GM12875 (cell line): ENCODE measurements around the gene MRGPRG.

Experiments used
- H3K4me3 ChIP-seq: one replicate; pipeline ENCODE4 v1.5.1; 2011; ENCODE audit warnings: low read depth, low read length, control low read depth
- TF ChIP-seq, protein P1 (sequence below): IDR thresholded peaks from 2 replicates; pipeline ENCODE4 v1.5.1; 2011; ENCODE audit warnings: low read depth, mild to moderate bottlenecking, control low read depth, inconsistent platforms, low read length, moderate library complexity, borderline replicate concordance; ENCODE audit not compliant: insufficient read depth

Gene MRGPRG

DNA sequence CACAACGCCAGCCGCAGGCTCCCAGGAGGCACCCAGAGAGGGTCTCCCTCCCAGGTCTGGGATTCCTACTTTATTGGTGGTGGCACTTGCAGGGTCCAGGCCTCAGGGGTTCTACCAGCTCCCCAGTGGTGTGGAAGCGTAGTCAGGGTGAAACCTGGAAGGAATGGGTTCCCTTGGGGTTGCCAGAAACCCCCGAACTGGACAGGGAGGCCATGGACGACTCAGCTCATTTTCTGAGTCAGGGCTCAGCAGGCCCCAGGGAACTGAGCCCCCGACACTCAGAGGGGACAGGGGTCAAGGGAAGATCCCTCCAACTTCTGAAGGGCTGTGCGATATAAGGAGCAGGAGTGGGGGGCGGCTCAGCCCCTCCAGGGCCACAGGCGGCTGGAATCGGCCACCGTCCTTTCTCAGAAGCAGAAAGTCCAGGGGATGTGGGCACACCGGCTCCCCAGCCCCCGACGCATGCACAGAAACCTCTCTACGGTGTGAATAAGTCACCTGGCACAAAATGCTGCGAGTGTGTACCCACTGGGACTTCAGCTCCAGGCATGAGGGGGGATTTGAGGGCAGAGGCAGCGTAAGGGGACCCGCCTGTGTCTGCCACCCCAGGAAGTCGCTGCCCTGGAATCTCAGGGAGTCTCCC lies 25.1 kb downstream of the MRGPRG start:
- TF ChIP-seq, protein P1, sequence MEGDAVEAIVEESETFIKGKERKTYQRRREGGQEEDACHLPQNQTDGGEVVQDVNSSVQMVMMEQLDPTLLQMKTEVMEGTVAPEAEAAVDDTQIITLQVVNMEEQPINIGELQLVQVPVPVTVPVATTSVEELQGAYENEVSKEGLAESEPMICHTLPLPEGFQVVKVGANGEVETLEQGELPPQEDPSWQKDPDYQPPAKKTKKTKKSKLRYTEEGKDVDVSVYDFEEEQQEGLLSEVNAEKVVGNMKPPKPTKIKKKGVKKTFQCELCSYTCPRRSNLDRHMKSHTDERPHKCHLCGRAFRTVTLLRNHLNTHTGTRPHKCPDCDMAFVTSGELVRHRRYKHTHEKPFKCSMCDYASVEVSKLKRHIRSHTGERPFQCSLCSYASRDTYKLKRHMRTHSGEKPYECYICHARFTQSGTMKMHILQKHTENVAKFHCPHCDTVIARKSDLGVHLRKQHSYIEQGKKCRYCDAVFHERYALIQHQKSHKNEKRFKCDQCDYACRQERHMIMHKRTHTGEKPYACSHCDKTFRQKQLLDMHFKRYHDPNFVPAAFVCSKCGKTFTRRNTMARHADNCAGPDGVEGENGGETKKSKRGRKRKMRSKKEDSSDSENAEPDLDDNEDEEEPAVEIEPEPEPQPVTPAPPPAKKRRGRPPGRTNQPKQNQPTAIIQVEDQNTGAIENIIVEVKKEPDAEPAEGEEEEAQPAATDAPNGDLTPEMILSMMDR, result no peak
- no peak overlapping the region for H3K4me3 ChIP-seq

GRCh38 chr11:3192511-3193372 lies 25.9 kb downstream of the MRGPRG start:
- TF ChIP-seq, protein P1, result no peak
- no peak overlapping the region for H3K4me3 ChIP-seq

DNA sequence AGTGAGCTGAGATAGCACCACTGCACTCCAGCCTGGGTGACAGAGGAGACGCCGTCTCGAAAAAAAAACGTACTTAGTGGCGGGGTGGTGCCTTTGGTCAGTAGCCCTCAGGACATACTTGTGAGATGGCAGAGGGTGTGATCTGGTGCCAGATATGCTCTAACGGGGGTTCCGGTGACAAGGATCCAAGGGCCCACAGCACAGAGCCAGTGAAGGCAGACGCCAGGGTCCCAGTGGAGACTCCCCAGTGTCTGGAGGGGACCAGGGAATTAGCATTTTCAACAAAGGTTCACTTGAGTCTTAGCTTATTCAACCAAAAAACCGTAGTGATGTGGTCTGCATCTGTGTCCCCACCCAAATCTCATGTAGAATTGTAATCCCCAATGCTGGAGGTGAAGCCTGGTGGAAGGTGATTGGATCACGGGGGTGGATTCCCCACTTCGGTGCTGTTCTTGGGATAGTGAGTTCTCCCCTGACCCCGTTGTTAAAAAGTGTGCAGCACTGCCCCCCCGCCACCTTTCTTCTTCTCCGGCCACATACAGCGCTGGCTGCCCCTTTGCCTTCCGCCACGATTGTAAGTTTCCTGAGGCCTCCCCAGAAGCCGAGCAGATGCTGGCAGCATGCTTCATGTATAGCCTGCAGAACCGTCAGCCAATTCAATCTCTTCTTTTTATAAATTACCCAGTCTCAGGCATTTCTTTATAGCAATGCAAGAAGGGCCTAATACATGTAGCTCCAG lies 26.9 kb downstream of the MRGPRG start:
- TF ChIP-seq, protein P1, result no peak
- H3K4me3 ChIP-seq, result no peak overlapping the region

GRCh38 chr11:3190600-3190999 lies 28.0 kb downstream of the MRGPRG start:
- no peak overlapping the region for H3K4me3 ChIP-seq
- TF ChIP-seq, protein P1, result no peak

GRCh38 chr11:3189886-3190583 lies 28.6 kb downstream of the MRGPRG start:
- H3K4me3 ChIP-seq, result no peak overlapping the region
- TF ChIP-seq, protein P1, result no peak

DNA sequence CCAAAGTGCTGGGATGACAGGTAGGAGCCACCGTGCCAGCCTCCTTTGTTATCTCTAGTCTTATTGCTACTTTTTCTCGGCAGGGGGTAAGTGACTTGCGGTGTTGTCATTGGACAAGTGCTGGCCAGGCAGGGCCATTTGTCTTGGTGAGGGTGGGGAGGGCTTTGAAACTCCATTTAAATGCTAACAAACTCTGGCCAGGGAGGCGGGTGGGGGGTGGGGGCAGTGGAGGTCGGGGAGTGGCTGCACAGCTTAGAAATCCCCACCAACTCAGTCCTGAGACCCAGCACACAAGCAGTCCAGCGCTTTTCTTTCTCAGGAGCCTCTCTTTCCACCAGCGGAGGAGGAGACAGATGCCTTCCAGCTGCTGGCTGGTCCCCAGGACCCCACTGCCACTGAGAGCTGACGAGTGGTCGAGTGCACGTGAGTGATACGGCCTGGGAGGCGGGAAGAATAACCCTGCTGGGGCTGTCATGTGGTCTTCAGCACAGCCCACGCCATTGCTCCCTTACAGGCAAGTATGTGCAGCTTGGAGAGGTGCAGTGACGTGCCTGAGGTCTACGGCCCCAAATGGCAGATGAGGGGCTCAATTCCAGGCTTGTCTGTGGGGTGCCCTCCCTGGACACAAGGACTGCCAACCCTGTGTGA lies 29.3 kb downstream of the MRGPRG start:
- TF ChIP-seq, protein P1, result no peak
- H3K4me3 ChIP-seq, result no peak overlapping the region
